GM18951 (cell line): ENCODE data around the gene PIP5K1B.

Experiments
- POLR2A ChIP-seq: IDR thresholded peaks from 4 replicates; pipeline ENCODE4 v1.6.1; 2011; ENCODE audit warnings: mild to moderate bottlenecking; ENCODE audit not compliant: insufficient read length, insufficient read depth; ENCODE audit errors: extremely low read depth
- in situ Hi-C: fragments of 300-500 bp; cut with MboI; formaldehyde crosslinking; loops from one replicate; pipeline ENCODE4 v1.12.0; 2022; ENCODE audit warnings: low sequenced_read_pairs, mixed read lengths, inconsistent platforms; ENCODE audit not compliant: unreplicated experiment

The PIP5K1B gene

GRCh38 chr9:69036309-69036708 lies 331.3 kb downstream of the PIP5K1B start:
- no peak for TF ChIP-seq POLR2A
- in situ Hi-C loops = no loop called here

DNA sequence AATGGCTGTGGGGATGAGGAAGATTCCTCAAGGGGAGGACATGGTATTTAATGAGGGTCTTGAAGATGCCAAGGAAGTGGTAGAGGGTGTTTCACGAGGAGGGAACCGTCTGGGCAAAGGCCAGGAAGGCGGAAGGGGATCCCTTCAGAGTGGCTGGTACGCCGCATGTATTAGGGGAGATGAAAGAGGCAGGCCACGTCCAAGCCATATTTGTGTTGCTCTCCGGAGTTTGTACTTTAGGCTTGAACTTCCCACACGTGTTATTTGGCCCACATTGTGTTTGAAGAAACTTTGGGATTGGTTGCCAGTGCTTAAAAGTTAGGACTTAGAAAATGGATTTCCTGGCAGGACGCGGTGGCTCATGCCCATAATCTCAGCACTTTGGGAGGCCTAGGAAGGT lies 331.8 kb downstream of the PIP5K1B start:
- in situ Hi-C loops = no loop called here
- TF ChIP-seq POLR2A = no peak

GRCh38 chr9:69040646-69041045 lies 335.6 kb downstream of the PIP5K1B start:
- in situ Hi-C loops = no loop called here
- TF ChIP-seq POLR2A = no peak

DNA sequence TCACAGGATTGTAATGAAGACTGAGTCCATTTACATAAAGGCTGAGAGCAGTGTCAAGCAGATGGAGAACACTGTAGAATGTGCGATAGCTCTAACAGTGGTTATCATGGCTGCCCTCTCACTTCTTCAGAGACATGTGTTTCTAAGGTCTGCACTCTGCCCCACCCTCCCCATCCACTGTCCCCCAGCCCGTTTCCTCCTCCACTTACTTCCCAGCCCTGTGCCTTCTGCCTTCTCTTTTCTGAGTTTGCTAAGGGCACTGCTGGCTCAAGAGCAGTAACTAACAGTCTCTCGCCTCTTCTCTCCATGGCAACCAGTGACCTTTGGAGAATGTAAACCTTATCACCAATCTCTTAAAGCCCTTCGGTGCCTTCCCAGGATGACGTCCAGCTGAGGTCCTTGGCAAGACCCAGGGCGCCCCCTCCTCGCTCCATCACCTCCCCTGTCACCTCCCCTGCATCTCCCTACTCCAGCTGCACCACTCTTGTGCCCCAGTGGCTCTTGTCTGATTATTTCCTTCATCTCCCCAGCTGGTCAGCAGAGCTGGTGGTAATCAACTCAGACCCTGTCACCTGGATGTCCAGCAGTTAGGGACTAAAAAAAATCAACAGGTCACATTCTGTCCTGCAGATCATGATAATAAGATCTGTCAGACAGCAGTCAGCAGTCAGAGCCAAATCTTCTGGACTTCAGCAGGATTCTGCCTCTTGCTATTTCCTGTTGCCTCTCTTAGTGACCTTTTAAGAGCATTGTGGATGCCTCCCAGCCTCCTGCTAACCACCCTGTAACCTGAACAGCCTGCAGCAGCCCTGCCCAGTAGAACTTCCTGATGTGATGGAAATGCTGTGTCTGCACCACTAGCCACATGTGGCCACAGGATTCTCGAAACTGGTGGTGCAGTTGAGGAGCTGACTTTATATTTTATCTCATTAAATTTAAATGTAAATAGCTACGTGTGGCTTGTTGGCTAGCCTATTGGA lies 339.5 kb downstream of the PIP5K1B start:
- in situ Hi-C loops = no loop called here
- no peak for TF ChIP-seq POLR2A

GRCh38 chr9:69045821-69046220 lies 340.8 kb downstream of the PIP5K1B start:
- TF ChIP-seq POLR2A = no peak
- in situ Hi-C loops = no loop called here

DNA sequence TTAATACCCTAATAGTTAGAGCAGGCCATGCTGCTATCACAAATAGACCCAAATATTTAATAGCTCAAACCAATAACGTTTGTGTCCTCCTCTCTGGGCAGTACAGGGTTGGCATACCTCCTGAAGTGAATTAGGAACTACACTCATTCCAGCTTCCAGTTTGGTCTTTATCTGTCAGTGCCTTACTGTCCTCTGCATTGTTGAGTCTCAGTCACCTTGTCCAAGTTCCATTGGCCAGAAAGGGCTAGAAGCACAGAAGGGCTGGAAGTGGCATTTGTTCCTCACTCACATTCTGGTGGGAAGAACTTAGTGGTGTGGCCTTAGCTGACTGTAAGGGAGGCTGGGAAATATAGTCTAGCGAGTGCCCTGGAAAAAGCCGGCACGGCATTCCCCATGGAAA lies 341.7 kb downstream of the PIP5K1B start:
- in situ Hi-C loops = no loop called here
- no peak for TF ChIP-seq POLR2A

DNA sequence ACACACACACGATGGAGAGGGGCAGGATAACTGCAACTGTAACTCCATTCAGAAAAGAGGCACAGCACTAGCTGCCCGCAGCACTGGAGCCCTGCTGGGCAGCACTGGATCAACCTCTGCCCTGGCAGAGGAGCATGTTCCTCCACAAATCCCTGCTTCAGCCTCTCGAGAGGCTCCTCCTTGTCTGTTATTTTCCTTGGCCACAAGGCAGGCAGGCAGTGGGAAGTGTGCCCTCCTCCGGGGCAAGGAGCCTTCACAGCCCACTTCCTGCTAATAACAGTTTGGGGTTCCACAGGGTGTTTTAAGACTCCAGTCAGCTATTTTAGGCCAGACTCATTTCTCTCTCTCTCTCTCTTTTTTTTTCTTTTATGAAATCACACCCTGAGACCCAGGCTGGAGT lies 342.3 kb downstream of the PIP5K1B start:
- no peak for TF ChIP-seq POLR2A
- in situ Hi-C loops = no loop called here

DNA sequence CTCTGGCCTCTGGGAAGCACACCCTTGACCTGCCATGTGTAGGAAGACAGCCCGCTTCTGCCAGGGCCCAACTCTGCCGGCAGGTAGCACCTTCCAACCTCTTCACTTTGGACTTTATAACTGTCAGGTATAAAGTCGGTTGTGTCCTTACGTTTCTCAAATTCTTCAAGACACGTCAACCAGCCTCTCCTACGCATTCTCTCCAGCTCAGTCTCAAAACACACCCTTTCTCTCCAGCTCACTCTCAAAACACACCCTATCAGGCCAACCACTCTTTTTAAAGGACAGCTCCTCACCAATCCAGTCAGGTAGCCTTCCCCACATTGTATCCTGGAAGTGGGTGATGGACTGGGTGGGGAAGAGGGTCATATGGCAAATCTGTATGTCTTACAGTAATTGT lies 344.1 kb downstream of the PIP5K1B start:
- in situ Hi-C loops = no loop called here
- TF ChIP-seq POLR2A = no peak

- in situ Hi-C loops = loop anchor here (10.0 to 25.0 kb wide), 2 partner anchors 144 to 511 kb away; no protein-coding TSS in a partner anchor
Observed at GRCh38 chr9:69050936-69051335, 345.9 kb downstream of the PIP5K1B start.

- in situ Hi-C loops = loop anchor here (10.0 to 25.0 kb wide), 2 partner anchors 140 to 507 kb away; no protein-coding TSS in a partner anchor
- TF ChIP-seq POLR2A = no peak
Observed at GRCh38 chr9:69054989-69055388, 349.9 kb downstream of the PIP5K1B start.

GRCh38 chr9:69056191-69056815 lies 351.3 kb downstream of the PIP5K1B start:
- in situ Hi-C loops = loop anchor here (10.0 to 25.0 kb wide), 2 partner anchors 138 to 506 kb away; no protein-coding TSS in a partner anchor
- no peak for TF ChIP-seq POLR2A

- in situ Hi-C loops = loop anchor here (10.0 to 25.0 kb wide), 2 partner anchors 137 to 504 kb away; no protein-coding TSS in a partner anchor
- TF ChIP-seq POLR2A = no peak
Observed at GRCh38 chr9:69058101-69058500, 353.1 kb downstream of the PIP5K1B start.
